SK-N-MC (cell line): ENCODE results near the gene SLC2A9.

Experiments used
- EZH2 ChIP-seq: fragments of 200-600 bp; sonication (generic); IDR thresholded peaks from one replicate; pipeline ENCODE4 v1.6.1; 2017; ENCODE audit warnings: antibody characterized with exemption
- FOXP2 ChIP-seq: optimal IDR thresholded peaks from 2 replicates; pipeline ENCODE3; 2011; ENCODE audit warnings: mild to moderate bottlenecking, moderate library complexity; ENCODE audit not compliant: insufficient read depth; ENCODE audit errors: extremely low read length, control extremely low read depth
- POLR2AphosphoS5 ChIP-seq: IDR thresholded peaks from 2 replicates; pipeline ENCODE4 v1.6.1; 2012; ENCODE audit warnings: mild to moderate bottlenecking, low read depth, low read length, borderline replicate concordance

DNA sequence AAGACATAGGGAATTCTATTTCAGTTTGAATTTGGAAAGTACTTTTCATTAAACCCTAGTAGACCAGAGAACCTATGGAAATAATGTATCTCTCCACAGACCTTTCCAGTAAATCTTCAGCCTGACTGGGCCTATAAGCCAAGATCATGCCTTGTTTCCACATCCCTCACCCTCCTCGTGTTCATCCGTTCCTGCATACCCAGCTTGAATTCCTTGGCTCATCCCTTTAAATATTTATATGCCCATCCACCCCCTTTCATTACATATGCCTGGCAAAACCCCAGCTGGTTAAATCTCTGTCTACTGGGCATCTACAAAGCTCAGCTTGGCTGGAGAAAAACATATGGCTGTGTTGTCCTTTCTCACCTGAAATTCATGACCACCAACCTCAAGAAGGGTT is 32.4 kb downstream of the SLC2A9 start:
- no peak for TF ChIP-seq FOXP2
- TF ChIP-seq POLR2AphosphoS5 = no peak
- TF ChIP-seq EZH2 = no peak
